AG04450 (cell line): ENCODE data around the gene PRKN. TPM values are rescaled to one million over a fixed set of nuclear protein-coding genes. Genes with fewer than 3 reads are reported as not detected.
"Not testable (repeated sequence)": the region's sequence is repeated elsewhere in the genome, so short reads cannot be mapped to it uniquely, and the experiment has no call there.

Source experiments
- CTCF ChIA-PET: fragments of 300-600, 350-600 bp; formaldehyde crosslinking; extraction: SDS; loops from one replicate; lab custom pipeline; 2022; ENCODE audit warnings: antibody characterized with exemption, inconsistent platforms; lab: Charles Lee
- POLR2A ChIA-PET: fragments of 350-600 bp; formaldehyde crosslinking; extraction: SDS; loops from one replicate; lab custom pipeline; 2021; ENCODE audit warnings: antibody characterized with exemption, inconsistent platforms; lab: Yijun Ruan, JAX
- DNase-seq: peaks from one replicate; pipeline ENCODE4 v3.0.0-alpha.2; 2011; ENCODE audit warnings: low read depth, low spot score
- H3K27ac ChIP-seq: one replicate; pipeline ENCODE4 v1.5.1; 2012; ENCODE audit warnings: low read depth, low read length, control low read depth
- H3K27me3 ChIP-seq: one replicate; pipeline ENCODE4 v1.6.0; 2012; ENCODE audit warnings: low read length; ENCODE audit not compliant: control insufficient read depth, insufficient read depth
- H3K4me3 ChIP-seq: 2 replicates; pipeline ENCODE4 v1.5.1; 2011; ENCODE audit warnings: mild to moderate bottlenecking, low read depth, low read length, control low read depth
- H3K9me3 ChIP-seq: 2 replicates; pipeline ENCODE4 v1.5.1; 2012; ENCODE audit warnings: low read length; ENCODE audit not compliant: control insufficient read depth, insufficient read depth
- polyA plus RNA-seq: library from polyadenylated mRNA; depleted of rRNA; stranded (reverse); fragments of >200 nt; gene quantifications from 2 replicates; pipeline ENCODE4 v1.2.3, GENCODE V29; 2011
- TF ChIP-seq, protein P1 (sequence below): IDR thresholded peaks from 2 replicates; pipeline ENCODE4 v1.5.1; 2011; ENCODE audit warnings: low read depth, low read length, control low read depth, inconsistent platforms

PRKN gene
- polyA plus RNA-seq, 1 experiment = not detected

DNA sequence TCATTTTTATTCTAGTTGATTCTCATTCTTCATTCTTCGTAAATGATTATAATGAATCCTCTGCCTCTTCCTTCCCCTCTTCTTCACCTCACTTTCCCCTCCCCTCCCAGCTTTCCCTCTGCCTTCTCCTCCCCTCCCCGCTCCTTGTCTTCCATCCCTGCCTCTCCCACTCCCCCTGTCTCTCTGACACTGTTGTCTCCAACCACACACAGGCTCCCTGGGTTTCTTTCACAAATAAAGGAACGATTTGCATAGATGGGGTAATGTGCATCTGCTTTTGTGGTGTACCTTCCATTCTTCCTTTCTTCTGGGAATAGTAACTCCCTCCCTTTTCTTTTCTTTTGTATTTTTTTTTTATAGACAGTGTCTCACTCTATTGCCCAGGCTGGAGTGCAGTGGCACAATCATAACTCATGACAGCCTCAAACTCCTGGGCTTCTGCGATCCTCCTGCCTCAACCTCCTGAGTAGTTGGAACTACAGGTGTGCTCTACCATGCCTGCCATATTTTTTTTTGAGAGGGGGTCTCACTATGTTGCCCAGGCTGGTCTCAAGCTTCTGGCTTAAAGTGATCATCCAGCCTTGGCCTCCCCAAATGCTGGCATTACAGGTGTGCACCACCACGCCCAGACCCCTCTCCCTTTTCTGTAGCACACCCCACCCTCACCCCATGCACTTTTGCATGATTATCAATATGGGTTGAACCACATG is 318.6 kb downstream of the PRKN start:
- DNase-seq = no peak
- ChIA-PET CTCF (no interaction called here), POLR2A (no interaction called here)
- Histone ChIP-seq H3K4me3 (no peak overlapping the region), H3K9me3 (peaks cover 23% of the 10 kb centered on the region), H3K27ac (no peak overlapping the region), H3K27me3 (no peaks in the 10 kb centered on the region)
- TF ChIP-seq, protein P1, sequence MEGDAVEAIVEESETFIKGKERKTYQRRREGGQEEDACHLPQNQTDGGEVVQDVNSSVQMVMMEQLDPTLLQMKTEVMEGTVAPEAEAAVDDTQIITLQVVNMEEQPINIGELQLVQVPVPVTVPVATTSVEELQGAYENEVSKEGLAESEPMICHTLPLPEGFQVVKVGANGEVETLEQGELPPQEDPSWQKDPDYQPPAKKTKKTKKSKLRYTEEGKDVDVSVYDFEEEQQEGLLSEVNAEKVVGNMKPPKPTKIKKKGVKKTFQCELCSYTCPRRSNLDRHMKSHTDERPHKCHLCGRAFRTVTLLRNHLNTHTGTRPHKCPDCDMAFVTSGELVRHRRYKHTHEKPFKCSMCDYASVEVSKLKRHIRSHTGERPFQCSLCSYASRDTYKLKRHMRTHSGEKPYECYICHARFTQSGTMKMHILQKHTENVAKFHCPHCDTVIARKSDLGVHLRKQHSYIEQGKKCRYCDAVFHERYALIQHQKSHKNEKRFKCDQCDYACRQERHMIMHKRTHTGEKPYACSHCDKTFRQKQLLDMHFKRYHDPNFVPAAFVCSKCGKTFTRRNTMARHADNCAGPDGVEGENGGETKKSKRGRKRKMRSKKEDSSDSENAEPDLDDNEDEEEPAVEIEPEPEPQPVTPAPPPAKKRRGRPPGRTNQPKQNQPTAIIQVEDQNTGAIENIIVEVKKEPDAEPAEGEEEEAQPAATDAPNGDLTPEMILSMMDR = no peak

DNA sequence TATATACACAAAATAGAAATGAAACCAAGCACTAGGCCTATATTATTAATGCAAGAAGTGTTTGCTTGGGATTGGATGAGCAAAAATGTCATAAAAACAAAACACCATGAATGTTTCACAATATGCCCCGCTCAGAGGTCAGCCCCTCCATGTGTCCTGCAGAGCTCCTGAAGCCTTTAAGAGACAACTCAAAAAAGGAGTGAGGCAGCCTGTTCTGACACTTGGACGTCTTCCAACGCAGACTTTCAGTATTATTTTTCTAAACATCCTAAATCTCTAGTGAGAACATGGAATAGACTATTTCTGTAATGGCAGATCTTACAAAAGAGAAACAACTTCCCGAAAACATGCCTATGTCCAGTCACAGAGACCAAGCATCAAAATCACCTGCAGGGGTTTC is 322.6 kb downstream of the PRKN start:
- ChIA-PET CTCF (no interaction called here), POLR2A (no interaction called here)
- no peak overlapping the region for H3K4me3 ChIP-seq
- no peak for DNase-seq
- H3K9me3 ChIP-seq = peaks cover 27% of the 10 kb centered on the region
- no peak overlapping the region for H3K27ac ChIP-seq
- TF ChIP-seq, protein P1 = no peak
- H3K27me3 ChIP-seq = no peaks in the 10 kb centered on the region

DNA sequence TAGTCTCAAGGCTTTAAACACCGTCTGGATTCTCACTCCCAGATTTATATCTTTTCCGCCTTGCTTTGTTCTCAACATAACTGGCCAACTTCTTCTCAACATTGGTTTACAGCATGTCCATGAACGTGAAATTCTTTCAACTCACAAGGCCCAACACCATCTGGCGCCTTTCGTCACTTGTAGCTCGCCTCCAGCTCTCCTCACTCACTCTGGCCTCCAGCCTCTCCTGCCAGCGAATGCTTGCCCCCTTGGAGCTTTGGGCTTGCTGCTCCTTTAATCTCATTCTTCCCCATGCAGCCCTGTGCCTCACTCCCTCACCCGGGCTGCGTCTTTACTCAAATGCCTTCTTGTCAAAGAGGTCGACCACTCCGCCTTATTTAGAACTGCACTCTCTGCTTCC is 324.5 kb downstream of the PRKN start:
- ChIA-PET POLR2A (no interaction called here), CTCF (no interaction called here)

DNA sequence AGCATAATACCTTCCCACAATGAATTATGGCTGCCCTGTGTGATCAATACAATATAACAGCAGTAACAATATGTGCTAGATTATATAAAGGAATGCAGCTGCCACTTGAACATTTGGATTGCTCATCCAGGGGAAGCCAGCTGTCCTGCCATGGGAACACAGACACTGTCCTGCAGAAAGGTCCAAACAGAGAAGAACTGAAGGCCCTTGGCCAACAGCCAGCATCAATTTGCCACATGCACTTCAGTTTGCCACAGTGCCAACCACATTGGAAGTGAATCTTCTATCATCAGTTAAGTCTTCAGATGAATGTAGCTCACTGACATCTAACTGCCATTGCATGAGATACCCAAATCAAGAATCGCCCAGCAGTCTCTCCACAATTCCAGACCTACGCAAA is 332.4 kb downstream of the PRKN start:
- Histone ChIP-seq H3K27ac (no peak overlapping the region), H3K4me3 (no peak overlapping the region), H3K27me3 (no peaks in the 10 kb centered on the region), H3K9me3 (peaks cover 10% of the 10 kb centered on the region)
- TF ChIP-seq, protein P1 = no peak
- ChIA-PET CTCF (no interaction called here), POLR2A (no interaction called here)
- no peak for DNase-seq

More for the DNA sequence above, 324.5 kb downstream of the PRKN start:
- Histone ChIP-seq H3K9me3 (peaks cover 29% of the 10 kb centered on the region), H3K4me3 (no peak overlapping the region), H3K27me3 (no peaks in the 10 kb centered on the region), H3K27ac (no peak overlapping the region)
- TF ChIP-seq, protein P1 = no peak
- no peak for DNase-seq

DNA sequence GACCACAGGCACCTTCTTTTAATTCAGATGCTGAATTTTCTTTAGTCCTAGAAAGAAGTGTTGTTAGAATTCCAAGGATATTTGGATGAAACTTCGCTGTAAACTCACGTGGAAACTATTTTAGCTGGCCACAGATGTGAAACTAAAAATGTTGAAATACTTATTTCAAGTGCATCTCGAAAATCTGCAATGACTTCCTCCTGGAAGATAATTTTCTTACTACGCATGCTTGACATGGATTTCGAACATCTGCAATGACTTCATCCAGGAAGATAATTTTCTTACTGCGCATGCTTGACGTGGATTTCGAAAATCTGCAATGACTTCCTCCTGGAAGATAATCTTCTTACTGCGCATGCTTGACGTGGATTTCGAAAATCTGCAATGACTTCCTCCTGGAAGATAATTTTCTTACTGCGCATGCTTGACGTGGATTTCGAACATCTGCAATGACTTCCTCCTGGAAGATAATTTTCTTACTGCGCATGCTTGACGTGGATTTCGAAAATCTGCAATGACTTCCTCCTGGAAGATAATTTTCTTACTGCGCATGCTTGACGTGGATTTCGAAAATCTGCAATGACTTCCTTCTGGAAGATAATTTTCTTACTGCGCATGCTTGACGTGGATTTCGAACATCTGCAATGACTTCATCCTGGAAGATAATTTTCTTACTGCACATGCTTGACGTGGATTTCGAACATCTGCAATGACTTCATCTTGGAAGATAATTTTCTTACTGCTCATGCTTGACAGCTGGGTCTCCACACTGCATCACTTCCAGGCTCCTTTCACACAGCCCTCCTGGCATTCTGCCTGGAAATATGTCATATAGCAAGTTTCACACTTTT is 336.4 kb downstream of the PRKN start:
- H3K27me3 ChIP-seq, H3K27ac ChIP-seq, DNase-seq, CTCF ChIA-PET, POLR2A ChIA-PET, H3K4me3 ChIP-seq: not testable (repeated sequence)
- peaks cover 21% of the 10 kb centered on the region for H3K9me3 ChIP-seq
